Fibroblast of mammary gland (primary cell): Measurements from ENCODE around the gene CD4.
A peak's percentile ranks its signal among the peaks of the same experiment; 100 is the strongest.

ENCODE experiments used
- DNase-seq: peaks from one replicate; pipeline ENCODE4 v3.0.0-alpha.2; 2010; ENCODE audit warnings: low read depth
- H3K4me3 ChIP-seq: 2 replicates; pipeline ENCODE4 v1.5.1; 2011; ENCODE audit warnings: low read depth, mild to moderate bottlenecking, low read length, moderate library complexity; ENCODE audit not compliant: control insufficient read depth
- CTCF ChIP-seq: conservative IDR thresholded peaks from 2 replicates; pipeline ENCODE4 v1.5.1; 2011; ENCODE audit warnings: low read depth, low read length, inconsistent platforms; ENCODE audit not compliant: control insufficient read depth, insufficient read depth

Gene CD4

GRCh38 chr12:6757028-6757690, 32.2 kb upstream of the CD4 start:
- no peak for TF ChIP-seq CTCF
- DNase-seq = no peak
- H3K4me3 ChIP-seq = no peak overlapping the region

GRCh38 chr12:6758506-6759095, 30.7 kb upstream of the CD4 start:
- no peak for TF ChIP-seq CTCF
- no peak for DNase-seq
- no peak overlapping the region for H3K4me3 ChIP-seq

- no peak overlapping the region for H3K4me3 ChIP-seq
- no peak for TF ChIP-seq CTCF
- no peak for DNase-seq
Measured at GRCh38 chr12:6759741-6760140, 29.6 kb upstream of the CD4 start.

GRCh38 chr12:6763380-6763779, 25.9 kb upstream of the CD4 start:
- no peak overlapping the region for H3K4me3 ChIP-seq
- no peak for DNase-seq
- TF ChIP-seq CTCF = no peak

- no peak for TF ChIP-seq CTCF
- DNase-seq = peak; percentile 99
- H3K4me3 ChIP-seq = peak overlapping the region; percentile 27
Measured at GRCh38 chr12:6764011-6764828, 25.1 kb upstream of the CD4 start.

GRCh38 chr12:6765048-6765633, 24.2 kb upstream of the CD4 start:
- DNase-seq = no peak
- peak overlapping the region; percentile 92 for H3K4me3 ChIP-seq
- no peak for TF ChIP-seq CTCF
